Activated CD4-positive, CD25-positive, alpha-beta regulatory T cell treated with anti-CD3 and anti-CD28 coated beads, Interleukin-2, amount 50 U/mL, for 16 hours (primary cell): ENCODE measurements around the gene METAP1.
"Not testable (repeated sequence)": the region's sequence is repeated elsewhere in the genome, so short reads cannot be mapped to it uniquely, and the experiment has no call there.

Experiments used
- DNase-seq: peaks from one replicate; pipeline ENCODE4 v3.0.0-alpha.2; 2020; ENCODE audit warnings: low read depth, low spot score

The METAP1 gene

GRCh38 chr4:98997166-98997565 is 1.6 kb downstream of the METAP1 start:
- DNase-seq, result no peak

GRCh38 chr4:98998551-98998950 is 3.0 kb downstream of the METAP1 start:
- DNase-seq, result no peak

GRCh38 chr4:99002279-99002678 is 6.8 kb downstream of the METAP1 start:
- DNase-seq, result no peak

GRCh38 chr4:99008051-99008450 is 12.5 kb downstream of the METAP1 start:
- DNase-seq, result no peak

GRCh38 chr4:99011910-99012309 is 16.4 kb downstream of the METAP1 start:
- DNase-seq, result no peak

GRCh38 chr4:99013402-99013843 is 17.9 kb downstream of the METAP1 start:
- no peak for DNase-seq

- DNase-seq, result no peak
Measured at GRCh38 chr4:99013884-99014523, 18.5 kb downstream of the METAP1 start.

- DNase-seq, result no peak
Measured at GRCh38 chr4:99021386-99021785, 25.9 kb downstream of the METAP1 start.

- DNase-seq, result no peak
Measured at GRCh38 chr4:99022566-99022965, 27.0 kb downstream of the METAP1 start.

- not testable (repeated sequence) for DNase-seq
Measured at GRCh38 chr4:99023800-99024251, 28.3 kb downstream of the METAP1 start.

GRCh38 chr4:99024481-99025275 is 29.2 kb downstream of the METAP1 start:
- no peak for DNase-seq

GRCh38 chr4:99025506-99025905 is 30.0 kb downstream of the METAP1 start:
- no peak for DNase-seq

GRCh38 chr4:99027304-99027703 is 31.8 kb downstream of the METAP1 start:
- DNase-seq, result no peak

GRCh38 chr4:99028187-99028586 is 32.7 kb downstream of the METAP1 start:
- DNase-seq, result no peak

GRCh38 chr4:99029018-99029735 is 33.7 kb downstream of the METAP1 start:
- DNase-seq, result no peak

- no peak for DNase-seq
Measured at GRCh38 chr4:99029852-99030251, 34.3 kb downstream of the METAP1 start.

GRCh38 chr4:99033956-99034355 is 38.4 kb downstream of the METAP1 start:
- DNase-seq, result no peak

GRCh38 chr4:99038213-99038612 is 42.7 kb downstream of the METAP1 start:
- no peak for DNase-seq

GRCh38 chr4:99043346-99043745 is 47.8 kb downstream of the METAP1 start:
- no peak for DNase-seq

GRCh38 chr4:99047710-99048109 is 52.2 kb downstream of the METAP1 start:
- DNase-seq, result no peak

- no peak for DNase-seq
Measured at GRCh38 chr4:99052902-99053301, 57.4 kb downstream of the METAP1 start.

- DNase-seq, result no peak
Measured at GRCh38 chr4:99054428-99054994, 59.0 kb downstream of the METAP1 start.
